ENCODE results near the gene ATP7A.
"Not testable (repeated sequence)": the region's sequence is repeated elsewhere in the genome, so short reads cannot be mapped to it uniquely, and the experiment has no call there.

ATP7A gene

GRCh38 chrX:78042601-78043000 is 132.1 kb downstream of the ATP7A start:
- no peak for DNase-seq

GRCh38 chrX:78046362-78046761 is 135.9 kb downstream of the ATP7A start:
- DNase-seq, result no peak

- DNase-seq, result no peak
These were observed 137.6 kb downstream of the ATP7A start for GRCh38 chrX:78048052-78048451.

- DNase-seq, result no peak
These were observed 153.2 kb downstream of the ATP7A start for GRCh38 chrX:78063687-78064086.

- no peak for DNase-seq
These were observed 153.7 kb downstream of the ATP7A start for GRCh38 chrX:78064152-78064551.

- not testable (repeated sequence) for DNase-seq
These were observed 154.5 kb downstream of the ATP7A start for GRCh38 chrX:78064698-78065601.

- no peak for DNase-seq
These were observed 155.6 kb downstream of the ATP7A start for GRCh38 chrX:78066110-78066509.

- DNase-seq, result no peak
These were observed 160.8 kb downstream of the ATP7A start for GRCh38 chrX:78071331-78071730.

- not testable (repeated sequence) for DNase-seq
These were observed 162.9 kb downstream of the ATP7A start for GRCh38 chrX:78073147-78074077.

- no peak for DNase-seq
These were observed 163.6 kb downstream of the ATP7A start for GRCh38 chrX:78074088-78074487.

- DNase-seq, result no peak
These were observed 165.4 kb downstream of the ATP7A start for GRCh38 chrX:78075787-78076389.

GRCh38 chrX:78081413-78081812 is 170.9 kb downstream of the ATP7A start:
- not testable (repeated sequence) for DNase-seq

- no peak for DNase-seq
These were observed 181.8 kb downstream of the ATP7A start for GRCh38 chrX:78092296-78092695.

- no peak for DNase-seq
These were observed 187.6 kb downstream of the ATP7A start for GRCh38 chrX:78098108-78098507.

Measured in NCI-H526 (cell line).